Right renal pelvis (tissue), 4 donors: Measurements from ENCODE around the gene OR2A5. TPM values are rescaled to one million over a fixed set of nuclear protein-coding genes. Genes with fewer than 3 reads are reported as not detected.
"Not testable (repeated sequence)": the region's sequence is repeated elsewhere in the genome, so short reads cannot be mapped to it uniquely, and the experiment has no call there.

ENCODE experiments used
- DNase-seq, 4 donors: peaks; one replicate each; pipeline ENCODE4 v3.0.0-alpha.2; 2013; ENCODE audit warnings: low read depth in 4 of 4, low spot score in 3 of 4, missing footprints in 1 of 4
- polyA plus RNA-seq, 4 donors: library from polyadenylated mRNA; unstranded; fragments of 120-200 nt; gene quantifications; one replicate each; pipeline ENCODE4 v1.2.1, GENCODE V29; 2013; ENCODE audit not compliant: insufficient read length in 4 of 4

OR2A5 gene
- under 1 TPM in 3 of 4 donors, not detected in 1; 0.07 to 0.17 (median 0.10) TPM for polyA plus RNA-seq

- DNase-seq: no peak
Observed at GRCh38 chr7:144048648-144049047, at the start of gene OR2A5. OR2A5 (plus strand) TSS chr7:144048948; CDS start chr7:144050402, 1,454 bp downstream.

- no peak for DNase-seq
Observed at GRCh38 chr7:144000020-144000419, 48.7 kb upstream of the OR2A5 start, which contains the start of gene OR6B1. OR6B1 (plus strand) TSS chr7:144000320; CDS start chr7:144003997, 3,677 bp downstream.

- DNase-seq: no peak
Observed at GRCh38 chr7:144001543-144001942, 47.2 kb upstream of the OR2A5 start.

- DNase-seq: no peak
Observed at GRCh38 chr7:144004703-144005102, 44.0 kb upstream of the OR2A5 start.

GRCh38 chr7:144006029-144006691 lies 42.6 kb upstream of the OR2A5 start:
- DNase-seq: no peak

GRCh38 chr7:144006692-144007042 lies 42.1 kb upstream of the OR2A5 start:
- DNase-seq: no peak

- DNase-seq: no peak
Observed at GRCh38 chr7:144009361-144009760, 39.4 kb upstream of the OR2A5 start.

GRCh38 chr7:144010061-144010460 lies 38.7 kb upstream of the OR2A5 start:
- DNase-seq: not testable (repeated sequence)

- not testable (repeated sequence) for DNase-seq
Observed at GRCh38 chr7:144010821-144011220, 37.9 kb upstream of the OR2A5 start.

GRCh38 chr7:144011458-144012230 lies 37.1 kb upstream of the OR2A5 start:
- DNase-seq: no peak

GRCh38 chr7:144018065-144018464 lies 30.7 kb upstream of the OR2A5 start:
- DNase-seq: no peak

GRCh38 chr7:144019457-144019856 lies 29.3 kb upstream of the OR2A5 start:
- DNase-seq: no peak

GRCh38 chr7:144020340-144020739 lies 28.4 kb upstream of the OR2A5 start:
- no peak for DNase-seq

- DNase-seq: no peak
Observed at GRCh38 chr7:144022169-144022568, 26.6 kb upstream of the OR2A5 start.

- no peak for DNase-seq
Observed at GRCh38 chr7:144023171-144023827, 25.4 kb upstream of the OR2A5 start.

- no peak for DNase-seq
Observed at GRCh38 chr7:144024213-144024612, 24.5 kb upstream of the OR2A5 start.

GRCh38 chr7:144026203-144026883 lies 22.4 kb upstream of the OR2A5 start:
- DNase-seq: no peak

- peak in 2 of 4 donors; percentile 6 to 12 for DNase-seq
Observed at GRCh38 chr7:144027070-144027469, 21.7 kb upstream of the OR2A5 start.

- no peak for DNase-seq
Observed at GRCh38 chr7:144027974-144028373, 20.8 kb upstream of the OR2A5 start.

- DNase-seq: no peak
Observed at GRCh38 chr7:144028547-144028946, 20.2 kb upstream of the OR2A5 start.

GRCh38 chr7:144032516-144032915 lies 16.2 kb upstream of the OR2A5 start:
- no peak for DNase-seq
